B cell (primary cell): ENCODE results near the gene DNAJB1. TPM values are rescaled to one million over a fixed set of nuclear protein-coding genes. Genes with fewer than 3 reads are reported as not detected.

Experiments used
- ATAC-seq: fragments of 200-7000 bp; cut with Tn5 transposase; one replicate; pipeline ENCODE4 v1.10.0; 2021; ENCODE audit warnings: low read depth, mild to moderate bottlenecking, moderate number of reproducible peaks, moderate library complexity
- CTCF ChIA-PET: fragments of 350-600 bp; sonication (Branson Sonifier 250); formaldehyde crosslinking; loops from one replicate; lab custom pipeline; 2021; ENCODE audit warnings: antibody characterized with exemption, inconsistent platforms; lab: Charles Lee
- POLR2A ChIA-PET: fragments of 350-600 bp; sonication (Branson Sonifier 250); formaldehyde crosslinking; loops from one replicate; lab custom pipeline; 2021; ENCODE audit warnings: antibody characterized with exemption; lab: Charles Lee
- DNase-seq: peaks from one replicate; pipeline ENCODE4 v3.0.0; 2013
- H2AFZ ChIP-seq: 2 replicates; pipeline ENCODE4 v1.6.1; 2012; ENCODE audit warnings: mild to moderate bottlenecking, low read depth, low read length; ENCODE audit not compliant: insufficient read depth, poor library complexity, severe bottlenecking
- H3K27ac ChIP-seq, 2 donors: 1 replicate in 1 of 2; 2 replicates in 1 of 2; pipeline ENCODE4 v1.5.1; 2012 to 2013; ENCODE audit warnings: low read length in 2 of 2, mild to moderate bottlenecking in 2 of 2, moderate library complexity in 1 of 2
- H3K27me3 ChIP-seq, 4 experiments: fragments of 200-600 bp in 1 of 4; sonication (generic) in 1 of 4; replicated peaks in 1 of 4; 1 replicate in 2 of 4; 2 replicates in 2 of 4; pipeline versions ENCODE4 v1.6.1 to v1.7.0; 2013 to 2016; ENCODE audit warnings: low read length in 3 of 4, mild to moderate bottlenecking in 2 of 4, mixed read lengths in 1 of 4, moderate library complexity in 1 of 4; ENCODE audit not compliant: insufficient read depth in 4 of 4, control insufficient read depth in 3 of 4; ENCODE audit errors: control extremely low read depth in 1 of 4
- H3K36me3 ChIP-seq, 2 experiments: replicated peaks in 1 of 2; 1 replicate in 1 of 2; 2 replicates in 1 of 2; pipeline versions ENCODE4 v1.6.1 to v1.7.1; 2013; ENCODE audit warnings: low read length in 1 of 2; ENCODE audit not compliant: insufficient read depth in 2 of 2, control insufficient read depth in 1 of 2; ENCODE audit errors: control extremely low read depth in 1 of 2, extremely low read depth in 1 of 2
- H3K4me1 ChIP-seq, 2 donors: fragments of 200-600 bp in 1 of 2; sonication (generic) in 1 of 2; 1 replicate in 1 of 2; 2 replicates in 1 of 2; pipeline versions ENCODE4 v1.5.1 to v1.6.1; 2013 to 2017; ENCODE audit warnings: low read length in 2 of 2; ENCODE audit not compliant: control insufficient read depth in 2 of 2, insufficient read depth in 2 of 2
- H3K4me2 ChIP-seq: replicated peaks from 2 replicates; pipeline ENCODE3; 2012; ENCODE audit warnings: mild to moderate bottlenecking, low read depth, low read length; ENCODE audit not compliant: poor library complexity, severe bottlenecking
- H3K4me3 ChIP-seq, 5 experiments: fragments of 200-600 bp in 1 of 5; sonication (generic) in 1 of 5; 1 replicate in 3 of 5; 2 replicates in 2 of 5; pipeline versions ENCODE4 v1.5.1 to v1.7.0; 2011 to 2016; ENCODE audit warnings: low read length in 4 of 5, mild to moderate bottlenecking in 4 of 5, low read depth in 2 of 5, control low read depth in 1 of 5, moderate library complexity in 1 of 5; ENCODE audit not compliant: insufficient read depth in 1 of 5; ENCODE audit errors: control extremely low read depth in 1 of 5, extremely low read depth in 1 of 5
- H3K79me2 ChIP-seq: fragments of 200-600 bp; sonication (generic); one replicate; pipeline ENCODE4 v1.6.0; 2016; ENCODE audit warnings: low read length; ENCODE audit not compliant: control insufficient read depth, insufficient read depth
- H3K9ac ChIP-seq: fragments of 200-600 bp; sonication (generic); 2 replicates; pipeline ENCODE4 v1.6.1; 2017; ENCODE audit warnings: mild to moderate bottlenecking, low read length, moderate library complexity
- H3K9me3 ChIP-seq, 3 donors: one replicate each; pipeline versions ENCODE4 v1.6.1 to v1.7.1; 2013; ENCODE audit warnings: low read length in 2 of 3; ENCODE audit not compliant: control insufficient read depth in 2 of 3, insufficient read depth in 1 of 3; ENCODE audit errors: control extremely low read depth in 1 of 3
- H4K20me1 ChIP-seq: 2 replicates; pipeline ENCODE4 v1.6.0; 2012; ENCODE audit warnings: mild to moderate bottlenecking, low read length; ENCODE audit not compliant: insufficient read depth, control insufficient read depth, poor library complexity, severe bottlenecking
- H3K27ac Mint-ChIP-seq: one replicate; pipeline ENCODE4 v1.8.0; 2021; ENCODE audit warnings: mixed read lengths
- H3K27me3 Mint-ChIP-seq: one replicate; pipeline ENCODE4 v1.8.0; 2021; ENCODE audit warnings: mixed read lengths
- H3K4me1 Mint-ChIP-seq: one replicate; pipeline ENCODE4 v1.8.0; 2021; ENCODE audit warnings: mixed read lengths
- H3K4me3 Mint-ChIP-seq: one replicate; pipeline ENCODE4 v1.8.0; 2021; ENCODE audit warnings: mixed read lengths
- H3K9me3 Mint-ChIP-seq: one replicate; pipeline ENCODE4 v1.8.0; 2022; ENCODE audit warnings: mixed read lengths; ENCODE audit not compliant: insufficient read depth
- CTCF ChIP-seq: fragments of 200-600 bp; IDR thresholded peaks from one replicate; pipeline ENCODE4 v1.8.0; 2022; ENCODE audit warnings: antibody characterized with exemption, mild to moderate bottlenecking
- EZH2 ChIP-seq: IDR thresholded peaks from 2 replicates; pipeline ENCODE4 v1.6.1; 2012; ENCODE audit warnings: borderline replicate concordance, low read depth, mild to moderate bottlenecking, moderate library complexity, low read length; ENCODE audit not compliant: insufficient read depth, poor library complexity, severe bottlenecking
- WGBS: methylation state at CpG from one replicate; pipeline ENCODE4 v1.1.5; 2013; ENCODE audit warnings: missing lambda C conversion rate; ENCODE audit not compliant: insufficient coverage; 5-methylcytosine and 5-hydroxymethylcytosine counted together
- intact Hi-C: fragments of 100-400 bp; cut with micrococcal nuclease; formaldehyde crosslinking; loops from one replicate; pipeline ENCODE4 v1.10.0; 2022
- polyA plus RNA-seq: library from polyadenylated mRNA; depleted of rRNA; stranded (reverse); fragments of >200 nt; gene quantifications from 2 replicates; pipeline ENCODE4 v1.2.3, GENCODE V29; 2012
- total RNA-seq, 2 donors: library from RNA; stranded (reverse); fragments of 120-200 nt in 1 of 2; gene quantifications; 1 replicate in 1 of 2; 2 replicates in 1 of 2; pipeline versions ENCODE4 v1.2.3 to v1.2.4, GENCODE V29; 2013 to 2022

Gene DNAJB1
- total and polyA plus RNA-seq, 2 donors (not counting 1 experiment from before 2014, with no cell fraction given) = 72.8 to 194 TPM

GRCh38 chr19:14472202-14472938 is 45.8 kb downstream of the DNAJB1 start:
- TF ChIP-seq CTCF (peak; percentile 99), EZH2 (no peak)
- Mint-ChIP-seq H3K4me1 (peaks cover 27% of the 10 kb centered on the region), H3K27me3 (peaks cover 28% of the 10 kb centered on the region), H3K27ac (no peak overlapping the region), H3K4me3 (peak overlapping the region; percentile 61), H3K9me3 (no peaks in the 10 kb centered on the region)
- Histone ChIP-seq H3K36me3 (peaks cover 0 to 27% of the 10 kb centered on the region in 2 experiments), H3K27me3 (peaks cover 0 to 28% (median 14%) of the 10 kb centered on the region in 4 experiments), H3K4me3 (peak overlapping the region in 3 of 5 experiments; percentile 24 to 46 (median 38)), H3K79me2 (no peaks in the 10 kb centered on the region), H3K4me1 (peaks cover 21 to 27% of the 10 kb centered on the region in 2 donors), H2AFZ (peak overlapping the region; percentile 59), H4K20me1 (peaks cover 8% of the 10 kb centered on the region), H3K9ac (peak overlapping the region; percentile 52), H3K4me2 (peak overlapping the region; percentile 89), H3K27ac (no peak overlapping the region), H3K9me3 (peaks cover 0 to 6% (median 0%) of the 10 kb centered on the region in 3 donors)
- ChIA-PET CTCF (interaction anchor here (0.6 to 2.6 kb wide), 19 partner anchors 11 to 335 kb away, joined by 3 to 21 read pairs (median 4); partner anchors contain the start of genes DDX39A, GIPC1 and PKN1), POLR2A (interaction anchor here (0.6 kb wide), 1 partner anchor 41 kb away, joined by 3 read pairs; no protein-coding TSS in a partner anchor)
- peak; percentile 83 for ATAC-seq
- intact Hi-C loops = loop anchor here (1.0 to 2.0 kb wide), 3 partner anchors 40 to 336 kb away; partner anchors contain the start of genes ASF1B and DDX39A
- WGBS = 4% methylated on average over 66 of the region's 66 CpGs
- DNase-seq = peak; percentile 87
